Stimulated activated CD8-positive, alpha-beta memory T cell treated with anti-CD3 and anti-CD28 coated beads, Interleukin-2, amount 100 ng/mL, for 1 hour (primary cell): ENCODE measurements around the gene MTR.

Source experiments
- DNase-seq, 2 donors: peaks; one replicate each; pipeline ENCODE4 v3.0.0-alpha.2; 2020; ENCODE audit warnings: low read depth in 2 of 2

Gene MTR

DNA sequence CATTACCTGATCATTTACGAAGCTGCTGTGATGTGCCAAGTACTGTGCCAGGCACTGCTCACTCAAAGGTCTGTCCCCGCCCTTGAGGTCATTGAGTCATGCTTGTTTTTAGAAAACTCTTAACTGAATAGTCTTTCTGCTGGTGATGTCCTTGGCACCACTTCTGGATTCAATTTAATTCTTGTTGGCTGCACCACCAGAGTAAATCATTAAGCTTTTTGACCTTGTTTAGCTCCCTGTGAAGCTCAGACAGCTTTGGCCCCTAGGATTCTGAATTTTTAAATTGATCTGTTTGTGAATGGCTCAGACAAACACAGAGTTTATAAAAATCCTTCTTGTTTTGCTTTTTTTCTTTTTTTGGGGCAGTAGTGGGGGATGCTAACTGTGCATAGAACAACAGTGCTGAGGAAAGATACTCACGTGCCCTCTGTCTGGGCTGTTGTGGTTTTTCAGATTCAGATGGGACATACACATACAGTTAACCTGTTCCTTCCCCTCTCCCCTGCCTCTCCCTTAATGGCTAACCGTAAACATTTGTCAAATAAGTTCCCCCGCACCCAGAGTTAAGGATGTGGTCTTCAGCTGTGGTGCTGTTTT lies 67.6 kb downstream of the MTR start:
- no peak for DNase-seq

DNA sequence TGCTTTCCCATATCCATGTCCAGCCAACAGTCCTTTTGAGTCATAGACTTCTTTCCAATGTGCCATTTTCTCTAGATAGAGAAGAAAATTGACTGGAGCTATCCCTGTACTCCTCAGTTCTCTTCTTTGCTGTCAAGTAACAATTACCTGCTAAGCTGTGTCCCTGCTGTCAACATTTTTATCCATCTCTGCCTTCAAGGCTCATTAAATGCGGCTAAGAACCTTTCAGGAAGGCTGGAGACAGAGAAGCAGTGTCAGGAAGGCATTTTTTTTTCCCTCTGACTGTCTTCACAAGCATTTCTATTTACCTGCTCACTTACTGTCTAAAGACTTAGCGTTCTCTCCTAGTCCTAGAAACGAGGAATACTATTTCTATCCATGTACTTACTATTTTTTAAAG lies 69.1 kb downstream of the MTR start:
- DNase-seq, result no peak

DNA sequence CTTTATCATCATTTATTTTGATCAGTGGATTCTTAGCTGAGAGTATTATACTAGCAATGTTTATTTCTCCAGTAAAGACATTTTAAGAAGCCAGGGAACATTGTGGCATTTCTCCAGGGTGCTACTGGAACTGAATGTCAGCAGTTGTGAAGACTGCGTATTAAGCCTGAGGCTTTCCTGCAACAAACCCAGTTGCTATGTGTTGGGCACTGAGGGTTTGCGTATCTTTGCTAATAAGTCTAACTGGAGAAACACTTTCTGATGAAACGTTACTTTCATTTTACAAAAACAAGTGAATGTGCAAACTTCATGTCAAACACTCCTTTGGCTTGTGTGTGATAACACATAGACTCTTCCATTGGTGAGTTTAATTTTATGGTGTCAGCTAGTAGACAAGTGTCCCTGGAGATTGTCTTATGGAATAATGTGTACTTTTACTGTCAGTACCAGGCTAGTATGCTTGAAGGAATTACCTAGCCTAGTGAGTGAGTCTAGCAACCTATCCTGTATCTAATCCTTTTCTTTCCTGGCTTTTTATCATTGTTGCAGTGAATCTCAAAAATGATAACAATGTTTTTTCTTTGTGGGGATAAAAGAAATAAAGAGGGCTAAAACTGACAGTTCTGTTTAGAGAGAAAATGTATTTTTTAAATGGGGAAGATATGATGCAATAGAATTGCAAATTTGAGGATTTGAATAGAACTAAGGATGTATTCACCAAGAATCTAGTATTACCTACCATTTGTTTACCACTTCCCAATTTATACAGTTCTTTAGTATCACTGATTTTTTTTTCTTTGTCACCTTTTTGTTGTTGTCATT lies 70.1 kb downstream of the MTR start:
- DNase-seq, result no peak

- DNase-seq, result no peak
Observed at GRCh38 chr1:236865818-236866155, 70.7 kb downstream of the MTR start.

GRCh38 chr1:236868625-236869467 lies 73.8 kb downstream of the MTR start:
- DNase-seq, result peak; percentile 6 to 10

- DNase-seq, result no peak
Observed at GRCh38 chr1:236869911-236870310, 74.8 kb downstream of the MTR start.

GRCh38 chr1:236870721-236871120 lies 75.6 kb downstream of the MTR start:
- no peak for DNase-seq

DNA sequence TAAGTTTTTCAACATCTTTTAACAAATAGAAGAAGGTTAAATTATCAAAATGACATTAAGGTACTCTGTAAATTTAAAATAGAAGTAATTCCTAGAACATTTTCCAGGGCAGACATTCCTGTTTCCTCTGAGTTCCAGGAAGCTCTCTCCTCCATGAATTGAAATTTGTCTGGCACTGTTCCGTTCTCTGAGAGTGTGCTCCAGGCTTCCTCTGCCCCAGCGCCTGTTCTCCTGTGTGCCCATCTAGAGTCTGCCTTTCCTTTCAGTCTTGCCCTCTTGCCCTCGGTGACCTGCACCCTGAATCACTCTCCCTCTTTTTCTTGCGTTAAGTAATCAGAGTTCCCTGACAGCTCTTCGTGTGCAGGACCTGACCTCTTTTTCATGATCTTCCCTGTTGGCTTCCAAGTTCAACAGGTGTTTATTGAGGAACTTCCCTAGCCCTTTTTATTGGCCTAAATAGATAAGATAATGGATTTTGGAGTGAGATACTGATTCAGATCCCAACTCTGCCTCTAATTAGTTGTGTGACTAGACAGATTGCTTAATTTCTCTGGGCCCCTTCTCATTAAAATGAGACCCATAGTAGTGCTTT lies 77.1 kb downstream of the MTR start:
- no peak for DNase-seq

- no peak for DNase-seq
Observed at GRCh38 chr1:236875975-236876374, 80.9 kb downstream of the MTR start.

- DNase-seq, result no peak
Observed at GRCh38 chr1:236877661-236878060, 82.6 kb downstream of the MTR start.

- no peak for DNase-seq
Observed at GRCh38 chr1:236880209-236880608, 85.1 kb downstream of the MTR start.

GRCh38 chr1:236882678-236883077 lies 87.6 kb downstream of the MTR start:
- DNase-seq, result no peak

DNA sequence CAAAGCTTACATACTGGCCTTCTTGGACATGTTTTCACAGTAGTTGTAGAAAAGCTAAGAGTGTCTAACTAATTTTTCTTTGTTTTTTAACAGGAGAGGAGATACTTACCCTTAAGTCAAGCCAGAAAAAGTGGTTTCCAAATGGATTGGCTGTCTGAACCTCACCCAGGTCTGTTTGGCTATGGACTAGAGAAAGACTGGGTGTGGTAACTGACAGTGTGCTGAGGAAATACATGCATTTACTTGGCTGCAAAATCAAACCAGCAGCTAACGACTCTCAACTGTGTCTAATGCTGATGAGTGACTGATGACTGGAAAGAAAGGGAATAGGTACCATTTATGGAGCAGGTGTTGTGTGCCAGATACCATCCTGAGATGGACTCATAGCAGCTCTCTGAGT lies 91.1 kb downstream of the MTR start:
- no peak for DNase-seq

GRCh38 chr1:236887081-236887480 lies 92.0 kb downstream of the MTR start:
- DNase-seq, result no peak

GRCh38 chr1:236888126-236888525 lies 93.0 kb downstream of the MTR start:
- no peak for DNase-seq

DNA sequence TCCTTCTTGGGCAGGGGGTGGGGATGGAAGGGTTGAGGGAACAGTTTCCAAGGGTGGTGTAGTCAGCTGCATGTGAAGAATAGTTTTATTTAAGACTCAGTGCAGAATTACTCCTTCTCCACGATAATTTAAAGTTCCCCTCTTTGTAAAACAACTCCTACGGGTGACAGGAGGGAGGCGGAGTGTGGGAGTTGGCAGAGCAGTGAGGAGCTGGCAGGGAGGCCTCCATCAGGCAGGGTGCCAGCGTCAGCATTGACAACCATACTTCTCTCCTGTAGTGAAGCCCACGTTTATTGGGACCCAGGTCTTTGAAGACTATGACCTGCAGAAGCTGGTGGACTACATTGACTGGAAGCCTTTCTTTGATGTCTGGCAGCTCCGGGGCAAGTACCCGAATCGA lies 93.8 kb downstream of the MTR start:
- DNase-seq, result no peak

DNA sequence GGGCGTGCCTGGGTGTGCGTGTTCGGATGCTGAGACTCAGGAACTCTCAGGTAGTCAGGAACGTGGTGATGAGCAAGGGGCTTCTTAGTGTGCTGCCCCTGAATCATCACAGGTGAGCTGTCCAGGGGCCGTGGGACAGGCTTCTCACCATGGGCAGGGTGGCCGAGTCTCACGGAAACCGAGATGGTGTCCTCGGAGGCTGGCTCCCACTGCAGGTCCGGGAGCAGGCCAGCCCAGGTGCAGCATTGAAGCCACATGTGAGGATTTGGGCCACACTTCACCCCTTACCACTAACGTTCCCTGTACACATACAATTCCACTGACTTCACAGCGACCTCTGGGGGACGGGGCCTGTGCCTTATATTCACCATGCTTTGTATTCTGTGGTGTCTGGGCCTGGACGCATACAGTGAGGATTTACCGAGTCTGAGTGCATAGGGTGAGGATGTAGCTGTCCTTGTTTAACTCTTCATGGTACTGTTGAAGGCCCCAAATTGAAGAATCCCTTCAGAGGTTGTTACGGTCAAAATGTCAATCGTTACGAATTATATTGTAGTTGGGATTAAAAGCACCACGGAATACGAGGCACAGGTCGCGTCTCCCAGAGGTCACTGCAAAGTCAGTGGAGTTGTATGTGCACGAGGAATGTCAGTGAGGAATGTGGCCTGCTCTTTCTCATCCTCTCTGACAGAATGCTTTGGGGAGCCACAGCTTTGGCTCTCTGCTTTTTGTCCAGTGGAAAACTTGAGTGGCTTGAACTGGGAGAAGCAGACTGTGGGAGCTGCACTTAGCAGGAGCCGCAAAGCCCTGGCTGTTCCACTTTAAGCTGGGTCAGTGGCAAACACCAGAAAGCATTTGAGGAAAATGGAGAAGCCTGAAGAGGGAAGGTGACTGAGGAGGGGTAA lies 95.3 kb downstream of the MTR start:
- no peak for DNase-seq

DNA sequence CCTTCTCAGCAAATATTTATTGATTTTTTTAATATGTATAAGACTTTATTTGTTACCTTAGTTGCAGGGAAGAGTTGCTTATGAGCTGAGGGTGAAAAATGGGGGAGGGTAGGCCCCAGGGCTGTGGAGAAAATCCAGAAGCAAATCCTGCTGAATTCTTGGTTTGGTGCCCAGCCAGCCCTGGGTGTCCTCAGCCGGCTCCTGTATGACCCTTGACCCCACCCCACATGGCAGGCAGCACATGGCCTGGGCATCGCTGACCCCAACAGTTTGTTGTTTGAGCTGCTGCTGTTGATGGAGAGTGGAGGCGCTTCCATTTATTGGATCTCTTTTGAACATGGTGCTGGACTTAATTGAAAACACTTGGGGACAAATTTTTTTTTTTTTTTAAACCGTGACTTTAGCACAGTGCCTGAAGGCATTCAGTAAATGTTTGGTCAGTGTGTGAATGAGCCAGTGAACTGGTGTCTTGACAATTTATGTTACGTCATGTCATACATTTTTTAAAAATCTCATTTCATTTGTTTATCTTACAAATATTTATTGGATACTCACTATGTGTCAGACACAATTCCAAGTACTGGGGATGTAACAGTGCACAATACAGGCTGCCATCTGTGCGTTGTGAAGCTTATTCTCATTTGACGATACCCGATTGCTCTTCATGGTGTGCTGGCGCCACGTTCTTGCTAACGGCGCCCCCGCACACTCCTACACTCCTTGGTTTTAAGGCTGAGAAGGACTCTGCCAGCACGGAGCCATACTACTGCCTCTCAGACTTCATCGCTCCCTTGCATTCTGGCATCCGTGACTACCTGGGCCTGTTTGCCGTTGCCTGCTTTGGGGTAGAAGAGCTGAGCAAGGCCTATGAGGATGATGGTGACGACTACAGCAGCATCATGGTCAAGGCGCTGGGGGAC lies 98.8 kb downstream of the MTR start:
- DNase-seq, result no peak

GRCh38 chr1:236895665-236896387 lies 100.7 kb downstream of the MTR start:
- no peak for DNase-seq

DNA sequence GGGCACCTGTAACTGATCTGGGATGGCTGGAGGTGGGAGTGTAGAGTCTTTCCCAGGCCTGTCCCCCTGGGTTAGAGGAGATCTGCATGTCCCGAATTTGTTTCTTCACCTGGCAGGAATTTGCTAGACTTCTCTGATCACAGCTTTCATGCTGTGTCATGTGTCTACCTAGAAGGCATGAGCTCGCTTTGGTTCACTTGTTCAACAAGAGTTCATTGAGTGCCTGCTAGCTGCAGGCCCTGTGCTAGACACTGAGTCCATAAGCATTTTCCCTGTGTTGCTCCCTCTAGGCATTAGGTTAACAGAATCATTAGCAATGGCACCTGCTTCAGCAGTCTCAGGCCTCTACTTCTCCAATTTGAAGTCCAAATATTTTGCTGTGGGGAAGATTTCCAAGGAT lies 101.6 kb downstream of the MTR start:
- DNase-seq, result no peak
